Forelimb muscle (tissue), 1 donor: ENCODE results near the gene ICAM1. TPM values are rescaled to one million over a fixed set of nuclear protein-coding genes. Genes with fewer than 3 reads are reported as not detected.

ENCODE experiments used
- DNase-seq: peaks from one replicate; pipeline ENCODE4 v3.0.0-alpha.2; 2013; ENCODE audit warnings: low read depth
- polyA plus RNA-seq: library from polyadenylated mRNA; unstranded; fragments of 120-200 nt; gene quantifications from one replicate; pipeline ENCODE4 v1.2.1, GENCODE V29; 2013; ENCODE audit not compliant: insufficient read length

ICAM1 gene
- polyA plus RNA-seq, 1 donor: 6.3 TPM

DNA sequence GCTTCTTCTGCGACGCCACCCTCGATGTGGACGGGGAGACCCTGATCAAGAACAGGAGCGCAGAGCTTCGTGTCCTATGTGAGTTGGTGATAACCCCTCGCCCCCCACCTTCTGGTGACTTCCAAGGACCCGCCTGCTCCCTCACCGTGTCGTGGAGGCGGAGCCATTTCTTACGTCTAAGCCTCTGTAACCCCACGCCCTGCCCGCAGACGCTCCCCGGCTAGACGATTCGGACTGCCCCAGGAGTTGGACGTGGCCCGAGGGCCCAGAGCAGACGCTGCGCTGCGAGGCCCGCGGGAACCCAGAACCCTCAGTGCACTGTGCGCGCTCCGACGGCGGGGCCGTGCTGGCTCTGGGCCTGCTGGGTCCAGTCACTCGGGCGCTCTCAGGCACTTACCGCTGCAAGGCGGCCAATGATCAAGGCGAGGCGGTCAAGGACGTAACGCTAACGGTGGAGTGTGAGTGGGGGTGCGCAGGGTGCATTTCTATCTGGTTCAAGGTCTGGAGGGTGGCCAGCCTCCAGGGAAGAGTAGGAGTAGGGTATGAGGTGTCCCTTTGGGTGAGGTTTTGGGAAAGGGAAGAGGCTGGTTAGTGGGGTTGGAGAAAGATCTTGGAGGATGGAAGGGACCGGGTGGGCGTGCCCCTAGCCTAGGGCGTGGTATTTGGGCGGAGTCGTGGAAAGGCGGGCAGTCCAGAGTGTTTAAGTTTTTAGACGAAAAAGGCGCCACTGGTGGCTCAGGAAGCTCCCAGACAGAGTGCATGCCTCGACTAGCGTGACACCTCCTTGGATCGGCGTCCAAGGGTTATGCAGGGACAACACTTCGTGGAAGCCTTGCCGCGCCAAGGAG lies 22.1 kb downstream of the ICAM1 start:
- no peak for DNase-seq

DNA sequence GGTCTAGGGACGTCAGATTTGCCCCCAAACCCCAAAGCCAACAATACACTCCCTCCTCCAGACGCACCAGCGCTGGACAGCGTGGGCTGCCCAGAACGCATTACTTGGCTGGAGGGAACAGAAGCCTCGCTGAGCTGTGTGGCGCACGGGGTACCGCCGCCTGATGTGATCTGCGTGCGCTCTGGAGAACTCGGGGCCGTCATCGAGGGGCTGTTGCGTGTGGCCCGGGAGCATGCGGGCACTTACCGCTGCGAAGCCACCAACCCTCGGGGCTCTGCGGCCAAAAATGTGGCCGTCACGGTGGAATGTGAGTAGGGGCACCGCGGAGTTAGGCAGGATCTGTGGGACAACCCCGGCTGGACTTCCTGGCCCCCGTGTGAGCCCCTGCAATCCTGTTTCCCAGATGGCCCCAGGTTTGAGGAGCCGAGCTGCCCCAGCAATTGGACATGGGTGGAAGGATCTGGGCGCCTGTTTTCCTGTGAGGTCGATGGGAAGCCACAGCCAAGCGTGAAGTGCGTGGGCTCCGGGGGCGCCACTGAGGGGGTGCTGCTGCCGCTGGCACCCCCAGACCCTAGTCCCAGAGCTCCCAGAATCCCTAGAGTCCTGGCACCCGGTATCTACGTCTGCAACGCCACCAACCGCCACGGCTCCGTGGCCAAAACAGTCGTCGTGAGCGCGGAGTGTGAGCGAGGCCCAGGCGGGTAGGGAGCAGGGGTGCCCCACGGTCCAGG lies 22.9 kb downstream of the ICAM1 start:
- no peak for DNase-seq

DNA sequence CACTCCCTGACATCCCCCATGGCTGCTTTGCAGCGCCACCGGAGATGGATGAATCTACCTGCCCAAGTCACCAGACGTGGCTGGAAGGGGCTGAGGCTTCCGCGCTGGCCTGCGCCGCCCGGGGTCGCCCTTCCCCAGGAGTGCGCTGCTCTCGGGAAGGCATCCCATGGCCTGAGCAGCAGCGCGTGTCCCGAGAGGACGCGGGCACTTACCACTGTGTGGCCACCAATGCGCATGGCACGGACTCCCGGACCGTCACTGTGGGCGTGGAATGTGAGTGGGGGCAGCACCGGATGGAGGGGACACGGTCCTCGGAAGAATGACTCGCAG lies 23.4 kb downstream of the ICAM1 start:
- no peak for DNase-seq

DNA sequence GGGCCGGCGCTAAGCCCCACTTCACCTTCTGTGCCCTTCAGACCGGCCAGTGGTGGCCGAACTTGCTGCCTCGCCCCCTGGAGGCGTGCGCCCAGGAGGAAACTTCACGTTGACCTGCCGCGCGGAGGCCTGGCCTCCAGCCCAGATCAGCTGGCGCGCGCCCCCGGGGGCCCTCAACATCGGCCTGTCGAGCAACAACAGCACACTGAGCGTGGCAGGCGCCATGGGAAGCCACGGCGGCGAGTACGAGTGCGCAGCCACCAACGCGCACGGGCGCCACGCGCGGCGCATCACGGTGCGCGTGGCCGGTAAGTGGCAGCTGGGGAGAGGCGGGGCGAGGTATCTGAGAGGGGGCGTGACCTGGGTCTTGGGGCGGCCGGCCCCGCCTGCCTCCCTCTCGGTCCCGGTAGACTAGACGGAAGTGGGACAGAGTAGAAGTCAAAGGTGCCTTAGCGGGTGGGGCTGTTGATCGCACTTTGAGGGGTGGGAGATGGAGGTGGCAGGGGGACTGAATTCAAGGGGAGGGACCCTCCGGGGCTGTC lies 24.5 kb downstream of the ICAM1 start:
- DNase-seq: no peak

DNA sequence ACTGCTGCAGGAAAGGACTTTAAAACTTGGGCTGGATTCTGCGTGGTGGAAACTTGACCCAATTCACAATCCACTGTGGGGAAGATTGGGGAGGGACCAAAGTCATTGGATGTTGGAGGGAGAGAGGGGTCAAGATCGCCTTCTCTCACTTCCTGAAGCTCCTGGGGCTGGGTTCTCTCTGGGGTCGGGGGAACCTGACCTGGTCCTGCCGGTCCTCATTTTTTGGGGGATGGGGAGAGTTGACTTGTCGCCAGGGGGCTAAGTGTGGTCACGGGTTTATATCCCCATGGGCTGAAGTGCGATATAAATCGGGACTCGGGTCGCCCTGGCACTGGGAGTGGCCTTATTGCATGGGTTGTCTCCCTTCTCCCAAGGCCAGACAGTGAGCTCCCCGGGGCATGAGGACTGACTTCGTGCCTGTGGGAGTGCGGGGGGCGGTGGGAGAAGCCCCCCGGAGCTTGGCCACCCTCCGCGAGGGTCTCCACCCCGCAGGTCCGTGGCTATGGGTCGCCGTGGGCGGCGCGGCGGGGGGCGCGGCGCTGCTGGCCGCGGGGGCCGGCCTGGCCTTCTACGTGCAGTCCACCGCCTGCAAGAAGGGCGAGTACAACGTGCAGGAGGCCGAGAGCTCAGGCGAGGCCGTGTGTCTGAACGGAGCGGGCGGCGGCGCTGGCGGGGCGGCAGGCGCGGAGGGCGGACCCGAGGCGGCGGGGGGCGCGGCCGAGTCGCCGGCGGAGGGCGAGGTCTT lies 25.1 kb downstream of the ICAM1 start:
- DNase-seq: no peak

DNA sequence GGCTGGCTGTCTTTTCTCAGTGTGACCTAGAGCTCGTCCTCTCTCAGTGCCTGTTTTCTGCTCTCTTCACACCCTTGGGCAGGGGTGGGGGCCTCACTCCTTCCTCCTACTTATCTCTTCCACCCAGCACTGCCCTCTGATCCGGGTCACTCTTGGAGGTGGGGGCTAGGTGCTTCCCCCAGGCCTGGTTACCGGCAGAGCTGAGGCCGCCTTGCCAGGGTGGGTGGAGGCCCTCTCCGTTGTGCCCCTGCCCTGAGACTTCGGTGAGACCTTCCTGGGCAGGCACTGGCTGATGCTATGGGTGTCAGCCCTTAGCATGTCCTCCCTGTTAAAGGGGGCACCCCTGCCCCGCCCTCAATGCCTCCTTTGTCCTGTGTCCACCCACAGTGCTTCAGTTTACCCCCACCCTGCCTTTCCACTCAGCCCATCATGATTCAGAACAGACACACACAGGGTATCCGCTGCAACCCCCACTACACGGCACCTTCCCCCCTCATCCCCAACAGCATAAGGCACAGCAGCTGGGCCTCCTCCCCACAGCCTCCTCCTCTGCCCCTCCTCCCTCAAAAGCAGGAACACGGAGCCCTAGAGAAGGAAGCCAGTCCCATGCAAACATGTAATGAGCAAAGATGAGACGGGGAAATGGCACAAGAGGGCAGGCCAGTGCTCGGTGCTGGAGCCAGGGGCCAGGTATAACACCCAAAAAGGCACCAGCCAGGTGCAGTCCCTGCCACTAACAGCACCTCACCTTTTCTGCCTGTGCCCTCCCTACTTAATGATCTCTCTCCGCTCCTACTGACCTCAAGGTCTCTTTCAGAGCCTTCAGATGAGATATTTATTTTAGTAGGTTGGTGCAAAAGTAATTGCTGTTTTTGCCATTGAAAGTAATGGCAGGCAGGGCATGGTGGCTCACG lies 28.9 kb downstream of the ICAM1 start:
- no peak for DNase-seq

DNA sequence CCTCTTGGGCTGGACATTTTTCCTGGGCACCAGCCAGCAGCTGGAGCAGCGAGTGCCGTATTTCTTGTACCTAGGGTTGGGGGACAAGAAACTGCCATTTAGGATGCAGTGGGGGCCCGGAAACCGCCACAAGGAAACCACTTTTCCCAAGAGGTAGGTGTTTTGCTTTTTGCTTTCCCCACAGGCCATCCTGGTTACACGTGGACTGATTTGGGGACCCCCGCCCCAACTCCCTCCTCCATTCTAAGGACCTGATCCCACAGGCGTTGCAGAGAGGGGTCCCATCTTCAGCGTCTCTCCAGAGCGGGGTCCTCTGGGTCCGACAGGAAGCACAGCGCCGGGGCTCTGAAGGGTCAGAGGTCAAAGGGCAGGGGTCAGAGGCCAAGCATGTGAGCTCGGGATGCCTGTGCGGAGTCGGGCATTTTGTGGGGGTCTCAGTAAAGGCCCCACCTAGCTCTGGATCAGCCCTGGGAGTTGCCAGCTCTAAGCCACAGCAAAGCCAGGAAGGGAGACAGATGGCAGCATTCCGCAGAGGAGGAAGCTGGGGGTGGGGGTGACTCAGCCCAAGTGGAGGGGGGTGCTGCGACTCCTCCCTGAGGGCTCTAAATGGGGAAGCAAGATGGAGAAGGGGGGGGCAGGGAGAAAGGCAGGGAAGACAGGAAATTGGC lies 34.4 kb downstream of the ICAM1 start:
- no peak for DNase-seq

DNA sequence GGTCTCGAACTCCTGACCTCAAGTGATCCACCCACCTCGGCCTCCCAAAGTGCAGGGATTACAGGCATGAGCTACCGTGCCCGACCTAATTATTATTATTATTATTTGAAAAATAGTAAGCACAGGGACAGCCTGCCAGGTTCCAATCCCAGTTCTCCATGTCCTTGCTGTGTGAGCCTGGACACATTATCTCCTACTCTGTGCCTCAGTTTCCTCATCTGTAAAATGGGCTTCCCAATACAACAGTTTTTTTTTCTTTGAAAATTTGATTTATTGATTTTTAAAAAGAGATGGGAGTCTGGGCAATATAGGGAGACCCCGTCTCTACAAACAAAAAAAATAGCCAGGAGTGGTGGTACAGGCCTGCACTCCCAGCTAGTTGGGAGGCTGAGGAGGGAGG lies 35.4 kb downstream of the ICAM1 start:
- no peak for DNase-seq

DNA sequence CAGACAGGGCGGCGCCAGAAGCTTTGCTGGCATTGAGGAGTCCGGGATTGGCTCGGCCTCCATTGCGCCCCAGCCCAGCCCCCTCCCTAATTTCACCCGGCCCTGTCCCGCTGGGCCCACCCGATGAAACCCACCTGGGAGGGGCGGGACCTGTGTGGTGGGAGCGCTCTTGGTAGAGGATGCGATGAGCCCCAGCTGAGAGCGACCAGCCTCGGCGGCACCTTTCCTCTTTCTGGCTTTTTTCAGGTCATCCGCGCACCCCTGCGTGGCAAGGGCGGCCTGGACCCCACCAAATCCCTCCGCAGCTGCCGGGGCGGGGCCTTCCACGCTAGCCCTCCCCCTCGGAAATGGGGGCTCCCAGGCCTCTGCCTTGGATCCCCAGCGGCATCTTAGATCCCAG lies 38.5 kb downstream of the ICAM1 start, which contains the start of gene ZGLP1:
Gene ZGLP1 (minus strand): TSS at position 393 of the 400 bp plus-strand sequence.
- DNase-seq: no peak

DNA sequence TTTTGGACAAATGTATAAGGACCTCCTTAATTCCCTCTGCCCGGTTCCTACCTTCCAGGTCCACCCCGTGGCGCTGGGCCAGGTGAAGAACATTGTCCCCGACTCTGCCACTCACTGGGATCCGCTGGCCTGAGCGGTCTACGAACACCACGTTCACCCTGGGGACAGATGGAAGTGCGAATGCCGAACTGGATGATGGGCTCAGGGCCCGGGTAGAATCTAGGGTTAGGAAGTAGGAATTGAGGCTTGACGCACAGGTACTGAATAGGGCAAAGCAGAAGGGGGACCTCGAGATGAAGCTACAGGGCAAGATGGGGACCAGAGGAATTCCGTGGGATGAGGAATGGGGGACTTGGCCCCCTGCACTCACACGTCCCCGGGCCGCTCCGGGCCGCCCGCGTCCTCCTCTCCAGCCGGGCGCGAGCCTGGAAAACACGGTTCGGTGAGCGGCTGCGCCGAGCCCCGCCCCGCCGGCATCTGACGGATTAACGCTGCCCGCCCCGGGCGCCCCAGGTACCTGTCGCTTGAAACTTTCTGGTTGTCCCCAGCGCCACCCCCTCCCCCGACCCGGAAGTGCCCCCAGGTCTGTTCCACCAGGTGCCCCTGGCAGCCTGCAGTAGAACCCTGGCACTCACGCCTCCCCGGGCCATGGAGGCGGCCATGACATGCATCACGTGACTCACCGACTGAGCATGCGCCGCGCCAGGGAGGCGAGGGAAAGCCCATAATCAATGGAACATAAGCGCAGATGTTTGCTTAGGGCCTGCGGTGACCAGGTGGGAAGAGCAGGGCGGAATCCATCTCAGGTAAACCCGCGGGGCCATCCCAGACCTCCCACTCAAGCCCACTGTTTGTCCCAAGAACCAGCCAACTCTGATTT lies 44.7 kb downstream of the ICAM1 start, which contains the start of gene FDX2:
Gene FDX2 (minus strand): TSS at position 681 of the 880 bp plus-strand sequence. CDS start 19 bp downstream, at position 662.
- peak; percentile 46 for DNase-seq

DNA sequence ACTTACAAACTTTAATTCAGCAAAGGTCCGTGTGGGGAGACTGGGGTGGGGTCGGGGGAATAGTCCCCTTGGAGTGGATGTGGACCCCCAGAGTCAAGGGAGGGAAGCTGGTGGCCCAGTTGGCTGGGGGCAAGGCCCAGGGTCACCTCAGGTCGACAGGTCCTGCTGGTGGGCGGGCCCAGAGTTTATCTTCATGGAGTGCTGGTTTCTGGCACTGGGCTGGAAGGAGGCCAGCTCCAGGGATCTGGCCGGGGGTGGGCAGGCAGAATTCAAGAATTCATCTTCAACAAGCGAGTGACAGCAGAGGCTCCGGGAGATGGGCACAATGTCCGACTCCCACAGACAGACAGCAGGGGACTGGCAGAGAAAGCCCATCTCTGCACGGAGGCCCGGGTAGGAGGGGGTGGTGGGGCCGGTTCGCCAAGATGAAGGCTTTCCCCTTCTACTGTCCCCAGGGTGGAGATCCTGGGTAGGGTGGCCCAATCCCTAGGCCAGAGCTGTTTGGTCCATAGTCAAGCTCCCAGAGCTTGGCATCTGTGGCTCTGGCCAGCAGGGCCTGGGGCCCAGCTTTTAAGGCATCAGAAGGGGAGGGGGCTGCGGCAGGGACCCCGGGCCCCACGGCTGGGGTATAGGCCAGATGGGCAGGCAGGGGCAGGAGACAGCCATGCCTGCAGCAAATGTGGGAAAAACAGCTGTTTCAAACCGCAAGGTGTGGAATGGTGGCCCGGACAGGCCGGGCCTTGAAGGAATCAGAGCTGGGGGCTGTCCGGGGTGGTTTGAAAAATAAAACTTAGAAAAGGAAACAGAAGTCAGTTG lies 45.5 kb downstream of the ICAM1 start:
- no peak for DNase-seq

DNA sequence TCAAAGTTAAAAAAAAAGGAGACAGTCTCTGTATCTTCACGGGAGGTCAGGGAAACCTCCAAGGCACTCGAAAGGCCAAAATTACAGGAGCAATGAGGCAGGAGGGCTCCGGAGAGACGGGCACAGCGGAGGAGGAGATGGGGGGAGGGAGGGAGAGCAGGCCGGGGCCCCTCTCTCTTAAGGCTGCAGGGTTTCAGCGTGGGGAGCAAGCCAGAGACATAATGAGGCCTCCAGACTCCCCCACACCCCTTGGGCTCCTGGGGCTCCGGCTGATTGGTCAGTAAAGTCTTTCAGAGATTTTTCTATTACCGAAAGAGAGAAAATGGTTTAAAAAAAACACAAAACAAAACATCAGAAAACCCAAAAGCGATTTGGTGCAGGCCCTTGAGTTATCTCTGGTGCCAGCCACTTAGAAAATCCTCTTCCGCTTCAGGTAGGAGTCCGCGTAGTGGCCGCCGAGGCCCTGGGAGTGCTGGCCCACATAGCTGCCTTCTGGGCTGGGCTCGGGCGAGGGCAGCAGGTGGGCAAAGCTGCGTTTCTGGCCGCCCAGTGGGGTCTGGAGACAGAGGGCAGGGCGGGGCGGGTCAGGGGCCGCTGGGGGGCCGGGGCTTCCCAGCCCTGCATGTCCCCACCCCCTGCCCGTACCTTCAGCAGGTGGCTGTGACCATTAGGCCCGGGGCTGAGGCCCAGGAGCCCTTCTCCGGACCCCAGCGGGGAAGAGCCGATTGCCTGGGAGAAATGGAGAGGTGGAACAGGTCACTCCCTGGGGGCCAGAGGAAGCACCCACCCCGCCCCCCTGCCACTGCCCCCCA lies 46.3 kb downstream of the ICAM1 start:
- no peak for DNase-seq

DNA sequence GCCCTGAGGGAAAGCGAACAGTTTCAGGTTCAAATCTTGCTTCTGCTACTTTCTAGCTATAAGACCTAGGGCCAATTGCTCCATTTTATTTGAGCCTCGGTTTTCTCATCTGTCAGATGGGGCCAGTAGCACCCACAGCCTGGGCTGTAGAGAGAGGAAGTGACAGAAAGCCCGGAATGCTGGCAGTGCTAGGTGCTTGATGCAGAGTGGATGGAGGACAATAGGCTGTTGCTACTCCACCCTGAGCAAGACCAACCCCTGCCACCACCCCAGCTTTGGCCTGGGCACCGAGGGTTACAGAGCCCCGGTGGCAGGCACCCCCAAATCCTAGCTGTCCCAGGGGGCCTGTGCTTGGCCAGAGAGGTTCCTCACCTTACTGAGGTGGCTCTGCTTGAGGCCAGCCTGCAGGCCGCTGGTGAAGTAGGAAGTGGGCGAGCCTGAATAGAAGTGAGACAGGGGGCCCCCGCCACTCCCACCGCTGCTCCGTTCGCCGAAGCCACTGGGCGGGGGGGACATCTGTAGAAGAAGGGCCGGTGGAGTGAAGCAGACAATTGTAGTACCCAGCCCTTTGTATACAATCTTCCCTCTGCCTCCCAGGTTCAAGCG lies 47.0 kb downstream of the ICAM1 start:
- no peak for DNase-seq

DNA sequence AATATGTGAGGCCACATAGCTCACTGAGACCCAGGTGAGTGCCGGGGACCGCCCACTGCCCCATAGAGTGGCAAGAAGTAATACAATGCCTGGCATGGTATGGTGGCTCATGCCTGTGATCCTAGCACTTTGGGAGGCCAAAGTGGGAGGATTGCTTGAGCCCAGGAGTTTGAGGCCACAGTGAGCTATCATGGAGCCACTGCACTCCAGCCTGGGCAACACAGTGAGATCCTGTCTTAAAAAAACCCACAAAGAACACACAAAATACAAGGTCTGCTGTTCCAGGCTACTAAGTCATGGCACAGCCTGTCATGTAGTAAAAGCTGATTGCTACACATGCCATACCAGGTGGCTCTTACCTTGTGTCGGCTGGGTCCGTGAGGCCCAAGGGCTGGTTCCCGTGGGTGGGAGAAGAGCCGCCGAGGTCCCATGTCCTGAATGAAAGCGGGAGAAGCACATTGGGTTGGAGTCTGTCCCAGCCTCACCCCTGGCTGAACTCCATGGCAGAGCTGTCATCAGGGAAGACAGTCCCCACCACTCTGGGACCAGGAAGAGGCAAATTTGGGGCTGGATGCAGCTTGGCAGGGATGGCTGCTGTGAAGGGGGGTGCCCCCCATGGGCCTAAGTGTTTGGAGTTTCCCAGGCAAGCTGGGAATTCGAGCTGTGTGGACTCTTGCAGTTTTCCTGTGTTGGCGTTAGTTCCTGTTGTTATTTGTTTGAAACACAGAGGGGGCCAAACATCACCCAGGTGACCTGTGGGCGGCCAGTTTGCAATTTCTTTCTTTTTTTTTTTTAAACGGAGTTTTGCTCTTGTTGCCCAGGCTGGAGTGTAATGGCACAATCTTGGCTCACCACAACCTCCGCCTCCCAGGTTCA lies 48.1 kb downstream of the ICAM1 start:
- DNase-seq: no peak

DNA sequence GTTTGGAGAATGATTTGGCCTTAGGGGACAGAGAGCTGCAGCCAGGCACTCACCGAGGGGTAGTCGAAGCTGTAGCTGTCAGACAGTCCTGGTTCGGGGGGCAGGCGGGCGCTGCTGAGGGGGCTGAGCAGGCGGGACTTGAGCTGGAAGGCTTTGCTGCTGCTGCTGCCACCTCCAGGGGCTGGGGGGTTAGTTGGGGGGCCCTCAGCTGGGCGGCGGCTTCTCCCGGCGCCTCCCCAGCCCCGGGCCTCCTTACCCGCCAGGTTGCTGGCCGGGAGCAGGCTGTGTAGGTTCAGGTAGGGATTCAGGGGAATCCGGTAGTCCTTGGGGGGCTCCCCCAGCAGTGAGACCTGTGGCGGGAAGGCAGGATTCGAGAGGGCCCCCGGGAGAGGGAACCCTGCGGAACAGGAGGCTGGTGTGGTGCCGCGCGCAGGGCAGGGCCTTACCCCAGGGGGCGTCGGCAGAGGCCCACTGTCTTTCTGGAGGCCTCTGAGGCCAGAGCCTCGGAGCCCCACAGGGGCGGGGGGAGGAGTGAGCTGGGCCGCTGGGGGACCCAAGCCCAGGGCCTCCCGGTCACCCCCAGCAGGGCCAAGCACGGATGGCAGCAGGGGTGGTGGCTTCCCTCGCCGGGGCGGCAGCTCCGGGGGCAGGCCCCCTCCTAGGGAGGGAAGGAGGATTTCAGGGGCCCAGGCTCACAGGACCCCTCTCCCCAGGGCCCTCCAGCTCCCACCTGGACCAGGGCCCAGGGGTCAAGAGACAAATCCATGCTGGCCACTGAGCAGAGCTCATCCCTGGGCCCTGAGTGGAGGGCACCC lies 49.9 kb downstream of the ICAM1 start:
- DNase-seq: no peak
